Loucy (cell line): Measurements from ENCODE around the gene ZNF44.
"Not testable (repeated sequence)": the region's sequence is repeated elsewhere in the genome, so short reads cannot be mapped to it uniquely, and the experiment has no call there.

ENCODE experiments used
- CTCF ChIP-seq: fragments of 200-600 bp; sonication (generic); conservative IDR thresholded peaks from 2 replicates; pipeline ENCODE4 v1.5.1; 2014; ENCODE audit warnings: mild to moderate bottlenecking, antibody characterized with exemption, low read length
- EZH2phosphoT487 ChIP-seq: fragments of 200-600 bp; IDR thresholded peaks from 2 replicates; pipeline ENCODE4 v1.6.1; 2018; ENCODE audit warnings: antibody characterized with exemption, mild to moderate bottlenecking, moderate library complexity, borderline replicate concordance

- TF ChIP-seq CTCF, EZH2phosphoT487: not testable (repeated sequence)
Observed at GRCh38 chr19:12308891-12309290, 14.2 kb upstream of the ZNF44 start.
